ENCODE results near the gene NAA20. TPM values are rescaled to one million over a fixed set of nuclear protein-coding genes. Genes with fewer than 3 reads are reported as not detected.

NAA20 gene
- total RNA-seq, 1 experiment from 2014 or later, result 65.6 TPM

DNA sequence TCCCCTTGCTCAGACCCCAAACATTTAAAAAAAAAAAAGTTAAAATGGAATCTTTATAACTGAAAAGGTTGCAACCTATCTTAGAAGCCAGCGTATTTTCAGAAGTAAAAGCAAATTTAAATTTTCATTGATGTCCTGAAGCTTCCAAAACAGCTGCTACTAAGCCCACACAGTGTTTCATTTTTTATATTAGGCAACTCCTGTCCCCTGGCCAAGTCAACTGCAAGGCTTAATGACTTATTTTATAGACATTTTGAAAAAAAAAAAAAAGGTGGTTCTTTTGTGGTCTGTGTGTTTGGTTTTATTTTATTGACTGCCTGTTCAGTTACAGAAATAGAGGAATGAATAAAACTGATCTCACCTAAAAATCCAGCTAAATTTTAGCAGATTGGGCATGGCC is 48.2 kb downstream of the NAA20 start:
- DNase-seq (ENCODE audit: low read depth, low spot score) (no peak), ATAC-seq (no peak)
- in situ Hi-C loops (cut with HindIII; ENCODE audit: low pct_unique_long_range_greater_than_20kb, low sequenced_read_pairs) (no loop called here), intact Hi-C loops (cut with micrococcal nuclease; ENCODE audit: unreplicated experiment) (no loop called here)
- Histone ChIP-seq H3K27ac (ENCODE audit: low read length) (no peak overlapping the region), H3K36me3 (ENCODE audit: control insufficient read depth, insufficient read depth, low read length) (no peaks in the 10 kb centered on the region), H3K9me3 (ENCODE audit: control insufficient read depth, insufficient read depth, low read depth, low read length) (no peaks in the 10 kb centered on the region), H3K4me3 (ENCODE audit: low read depth in 2 of 2, low read length in 2 of 2) (no peak overlapping the region), H3K27me3 (ENCODE audit: control insufficient read depth, insufficient read depth, low read length) (peaks cover 11% of the 10 kb centered on the region; the same call in 1 of the 2 replicates), H3K4me1 (ENCODE audit: control insufficient read depth, insufficient read depth, low read length) (no peaks in the 10 kb centered on the region)
- POLR2A ChIA-PET, result no interaction called here
- TF ChIP-seq, protein P1, sequence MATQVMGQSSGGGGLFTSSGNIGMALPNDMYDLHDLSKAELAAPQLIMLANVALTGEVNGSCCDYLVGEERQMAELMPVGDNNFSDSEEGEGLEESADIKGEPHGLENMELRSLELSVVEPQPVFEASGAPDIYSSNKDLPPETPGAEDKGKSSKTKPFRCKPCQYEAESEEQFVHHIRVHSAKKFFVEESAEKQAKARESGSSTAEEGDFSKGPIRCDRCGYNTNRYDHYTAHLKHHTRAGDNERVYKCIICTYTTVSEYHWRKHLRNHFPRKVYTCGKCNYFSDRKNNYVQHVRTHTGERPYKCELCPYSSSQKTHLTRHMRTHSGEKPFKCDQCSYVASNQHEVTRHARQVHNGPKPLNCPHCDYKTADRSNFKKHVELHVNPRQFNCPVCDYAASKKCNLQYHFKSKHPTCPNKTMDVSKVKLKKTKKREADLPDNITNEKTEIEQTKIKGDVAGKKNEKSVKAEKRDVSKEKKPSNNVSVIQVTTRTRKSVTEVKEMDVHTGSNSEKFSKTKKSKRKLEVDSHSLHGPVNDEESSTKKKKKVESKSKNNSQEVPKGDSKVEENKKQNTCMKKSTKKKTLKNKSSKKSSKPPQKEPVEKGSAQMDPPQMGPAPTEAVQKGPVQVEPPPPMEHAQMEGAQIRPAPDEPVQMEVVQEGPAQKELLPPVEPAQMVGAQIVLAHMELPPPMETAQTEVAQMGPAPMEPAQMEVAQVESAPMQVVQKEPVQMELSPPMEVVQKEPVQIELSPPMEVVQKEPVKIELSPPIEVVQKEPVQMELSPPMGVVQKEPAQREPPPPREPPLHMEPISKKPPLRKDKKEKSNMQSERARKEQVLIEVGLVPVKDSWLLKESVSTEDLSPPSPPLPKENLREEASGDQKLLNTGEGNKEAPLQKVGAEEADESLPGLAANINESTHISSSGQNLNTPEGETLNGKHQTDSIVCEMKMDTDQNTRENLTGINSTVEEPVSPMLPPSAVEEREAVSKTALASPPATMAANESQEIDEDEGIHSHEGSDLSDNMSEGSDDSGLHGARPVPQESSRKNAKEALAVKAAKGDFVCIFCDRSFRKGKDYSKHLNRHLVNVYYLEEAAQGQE (IDR thresholded peaks at IDR 0.05; ENCODE audit: insufficient read depth in 1 of 2, low read depth in 2 of 2, low read length in 1 of 2), result no peak
- TF ChIP-seq TCF7L2 (IDR thresholded peaks at IDR 0.05; ENCODE audit: low read depth, low read length), result no peak
- no peak for TF ChIP-seq SIN3A (IDR thresholded peaks at IDR 0.05; ENCODE audit: borderline replicate concordance, insufficient read depth, low read depth, low read length)
- no peak for TF ChIP-seq POLR2AphosphoS5 (IDR thresholded peaks at IDR 0.05; ENCODE audit: low read depth, low read length)
- TF ChIP-seq, protein P2, sequence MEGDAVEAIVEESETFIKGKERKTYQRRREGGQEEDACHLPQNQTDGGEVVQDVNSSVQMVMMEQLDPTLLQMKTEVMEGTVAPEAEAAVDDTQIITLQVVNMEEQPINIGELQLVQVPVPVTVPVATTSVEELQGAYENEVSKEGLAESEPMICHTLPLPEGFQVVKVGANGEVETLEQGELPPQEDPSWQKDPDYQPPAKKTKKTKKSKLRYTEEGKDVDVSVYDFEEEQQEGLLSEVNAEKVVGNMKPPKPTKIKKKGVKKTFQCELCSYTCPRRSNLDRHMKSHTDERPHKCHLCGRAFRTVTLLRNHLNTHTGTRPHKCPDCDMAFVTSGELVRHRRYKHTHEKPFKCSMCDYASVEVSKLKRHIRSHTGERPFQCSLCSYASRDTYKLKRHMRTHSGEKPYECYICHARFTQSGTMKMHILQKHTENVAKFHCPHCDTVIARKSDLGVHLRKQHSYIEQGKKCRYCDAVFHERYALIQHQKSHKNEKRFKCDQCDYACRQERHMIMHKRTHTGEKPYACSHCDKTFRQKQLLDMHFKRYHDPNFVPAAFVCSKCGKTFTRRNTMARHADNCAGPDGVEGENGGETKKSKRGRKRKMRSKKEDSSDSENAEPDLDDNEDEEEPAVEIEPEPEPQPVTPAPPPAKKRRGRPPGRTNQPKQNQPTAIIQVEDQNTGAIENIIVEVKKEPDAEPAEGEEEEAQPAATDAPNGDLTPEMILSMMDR (IDR thresholded peaks at IDR 0.05), result no peak
- BruUV-seq (replicated peaks), result no TSS peak
- CTCF ChIA-PET, result no interaction called here

DNA sequence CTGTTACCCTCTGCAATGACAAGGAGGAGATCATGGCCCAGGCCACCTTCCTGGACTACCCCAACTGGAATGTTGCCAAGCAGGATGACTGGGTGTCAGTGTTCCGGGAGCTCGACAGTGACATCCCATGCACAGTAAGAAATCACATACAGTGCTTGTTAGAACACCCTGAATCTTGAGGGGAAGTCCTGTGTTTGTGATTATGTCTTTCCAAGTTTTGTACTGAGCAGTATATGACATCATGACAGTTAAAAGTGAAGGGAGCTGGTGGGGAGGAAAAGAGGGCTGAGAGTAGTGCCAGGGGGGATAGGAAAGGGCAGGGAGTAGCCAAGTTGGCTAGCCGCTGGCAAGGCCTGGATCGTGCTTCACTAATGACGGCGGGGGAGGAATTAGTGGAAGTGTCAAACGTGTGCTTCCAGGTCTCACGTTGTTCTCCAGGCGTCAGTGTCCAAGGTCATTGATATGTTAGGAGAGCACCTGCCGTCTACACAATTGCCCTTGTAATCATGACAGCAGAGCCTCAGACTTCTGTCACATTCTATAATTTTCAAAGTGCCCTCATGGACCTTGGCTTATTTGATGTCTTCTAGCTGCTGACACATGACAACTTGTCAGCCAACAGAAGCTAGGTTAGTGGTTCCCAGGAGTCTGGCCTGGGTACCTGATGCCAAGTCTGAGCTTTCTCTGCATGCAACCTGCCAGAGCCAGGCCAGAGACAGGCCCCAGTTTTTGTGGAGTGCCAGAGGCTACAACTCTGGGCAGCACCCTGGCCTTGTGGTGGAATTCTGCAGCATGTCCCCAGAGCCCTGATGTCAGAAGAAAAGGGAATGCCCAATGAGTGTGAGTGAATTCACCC is 53.9 kb downstream of the NAA20 start:
- Histone ChIP-seq H3K36me3 (ENCODE audit: control insufficient read depth, insufficient read depth, low read length) (no peaks in the 10 kb centered on the region), H3K4me3 (ENCODE audit: low read depth in 2 of 2, low read length in 2 of 2) (no peak overlapping the region), H3K27me3 (ENCODE audit: control insufficient read depth, insufficient read depth, low read length) (peaks cover 8% of the 10 kb centered on the region; the same call in 1 of the 2 replicates), H3K9me3 (ENCODE audit: control insufficient read depth, insufficient read depth, low read depth, low read length) (no peaks in the 10 kb centered on the region), H3K27ac (ENCODE audit: low read length) (no peak overlapping the region), H3K4me1 (ENCODE audit: control insufficient read depth, insufficient read depth, low read length) (no peaks in the 10 kb centered on the region)
- no peak for TF ChIP-seq POLR2AphosphoS5 (IDR thresholded peaks at IDR 0.05; ENCODE audit: low read depth, low read length)
- DNase-seq (ENCODE audit: low read depth, low spot score), result no peak
- CTCF ChIA-PET, result no interaction called here
- POLR2A ChIA-PET, result no interaction called here
- no peak for ATAC-seq
- BruUV-seq (replicated peaks), result no TSS peak
- in situ Hi-C loops (cut with HindIII; ENCODE audit: low pct_unique_long_range_greater_than_20kb, low sequenced_read_pairs) (no loop called here), intact Hi-C loops (cut with micrococcal nuclease; ENCODE audit: unreplicated experiment) (no loop called here)

DNA sequence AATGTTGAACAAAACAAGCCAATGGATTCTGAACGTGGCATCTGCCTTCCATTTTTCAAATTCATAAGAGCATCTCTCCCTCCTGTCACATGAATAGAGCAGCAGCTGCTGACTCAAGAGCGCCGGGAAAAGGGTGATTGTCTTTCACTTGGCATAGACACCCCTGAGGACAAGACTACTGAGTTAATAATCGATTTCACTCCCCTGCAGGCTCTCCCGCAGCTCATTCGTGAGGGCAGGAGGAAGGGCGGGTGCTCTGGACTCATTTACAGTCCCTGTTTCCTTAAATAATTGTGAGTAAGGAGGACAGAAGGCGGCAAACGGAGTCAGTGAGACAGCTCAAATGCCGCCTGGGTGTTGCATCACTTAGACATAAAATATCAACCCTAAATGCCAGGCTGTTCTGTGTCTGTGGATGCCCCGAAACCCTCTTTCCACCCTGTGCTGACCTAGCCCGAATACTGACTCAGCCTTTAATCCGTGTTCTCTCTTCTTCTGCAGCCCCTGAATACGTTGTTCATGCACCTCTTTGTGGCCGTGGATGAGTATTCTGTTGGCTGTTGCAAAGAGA is 56.7 kb downstream of the NAA20 start:
- no TSS peak for BruUV-seq (replicated peaks)
- peak overlapping the region in 1 of 2 experiments; percentile 31; a peak in 2 of 4 replicates for H3K4me3 ChIP-seq (ENCODE audit: low read depth in 2 of 2, low read length in 2 of 2)
- POLR2A ChIA-PET, result no interaction called here
- intact Hi-C loops (cut with micrococcal nuclease; ENCODE audit: unreplicated experiment) (no loop called here), in situ Hi-C loops (cut with HindIII; ENCODE audit: low pct_unique_long_range_greater_than_20kb, low sequenced_read_pairs) (no loop called here)
- H3K27me3 ChIP-seq (ENCODE audit: control insufficient read depth, insufficient read depth, low read length), result peaks cover 19% of the 10 kb centered on the region
- CTCF ChIA-PET, result no interaction called here
- ATAC-seq (no peak), DNase-seq (ENCODE audit: low read depth, low spot score) (no peak)
- no peaks in the 10 kb centered on the region for H3K36me3 ChIP-seq (ENCODE audit: control insufficient read depth, insufficient read depth, low read length)
- no peaks in the 10 kb centered on the region for H3K4me1 ChIP-seq (ENCODE audit: control insufficient read depth, insufficient read depth, low read length)
- TF ChIP-seq POLR2AphosphoS5 (IDR thresholded peaks at IDR 0.05; ENCODE audit: low read depth, low read length), result no peak
- TF ChIP-seq, protein P2 (IDR thresholded peaks at IDR 0.05), result no peak
- no peaks in the 10 kb centered on the region for H3K9me3 ChIP-seq (ENCODE audit: control insufficient read depth, insufficient read depth, low read depth, low read length)
- H3K27ac ChIP-seq (ENCODE audit: low read length), result no peak overlapping the region
